ENCODE measurements around the gene SRP14.
A peak's percentile ranks its signal among the peaks of the same experiment; 100 is the strongest.
"Not testable (repeated sequence)": the region's sequence is repeated elsewhere in the genome, so short reads cannot be mapped to it uniquely, and the experiment has no call there.

The SRP14 gene

GRCh38 chr15:40038638-40039543, at the start of gene SRP14:
SRP14 (minus strand) TSS chr15:40039181; CDS start chr15:40039116, 65 bp downstream.
- DNase-seq = peak; percentile 97

GRCh38 chr15:40087991-40088928, 49.3 kb upstream of the SRP14 start:
- DNase-seq = no peak

- DNase-seq = no peak
These were observed 48.3 kb upstream of the SRP14 start for GRCh38 chr15:40087068-40087810.

- DNase-seq = no peak
These were observed 46.3 kb upstream of the SRP14 start for GRCh38 chr15:40085266-40085665.

GRCh38 chr15:40084650-40085049, 45.7 kb upstream of the SRP14 start:
- DNase-seq = no peak

- no peak for DNase-seq
These were observed 43.4 kb upstream of the SRP14 start for GRCh38 chr15:40082195-40082883.

GRCh38 chr15:40081691-40082194, 42.8 kb upstream of the SRP14 start:
- peak; percentile 40 for DNase-seq

GRCh38 chr15:40080847-40081246, 41.9 kb upstream of the SRP14 start:
- no peak for DNase-seq

- no peak for DNase-seq
These were observed 41.1 kb upstream of the SRP14 start for GRCh38 chr15:40080104-40080503.

GRCh38 chr15:40079456-40079855, 40.5 kb upstream of the SRP14 start:
- DNase-seq = no peak

- DNase-seq = no peak
These were observed 36.5 kb upstream of the SRP14 start for GRCh38 chr15:40075298-40076044.

- DNase-seq = not testable (repeated sequence)
These were observed 35.7 kb upstream of the SRP14 start for GRCh38 chr15:40074656-40075055.

- DNase-seq = peak; percentile 63
These were observed 34.9 kb upstream of the SRP14 start for GRCh38 chr15:40073716-40074490.

GRCh38 chr15:40072216-40072990, 33.4 kb upstream of the SRP14 start:
- DNase-seq = no peak

- DNase-seq = no peak
These were observed 31.7 kb upstream of the SRP14 start for GRCh38 chr15:40070608-40071218.

GRCh38 chr15:40070166-40070557, 31.2 kb upstream of the SRP14 start:
- no peak for DNase-seq

GRCh38 chr15:40069178-40070165, 30.5 kb upstream of the SRP14 start:
- no peak for DNase-seq
